Esophagus muscularis mucosa (tissue), 4 donors: ENCODE data around the gene HBZ. TPM values are rescaled to one million over a fixed set of nuclear protein-coding genes. Genes with fewer than 3 reads are reported as not detected.

Experiments
- DNase-seq: peaks from one replicate; pipeline ENCODE4 v3.0.0-alpha.2; 2017; ENCODE audit errors: extremely low spot score
- H3K27ac ChIP-seq, 4 donors: fragments of 200-600 bp; sonication (generic); replicated peaks in 1 of 4; 1 replicate in 3 of 4; 2 replicates in 1 of 4; pipeline ENCODE4 v1.5.1; 2016 to 2019; ENCODE audit warnings: mild to moderate bottlenecking in 1 of 4
- H3K27me3 ChIP-seq, 4 donors: fragments of 200-600 bp; sonication (generic); one replicate each; pipeline versions ENCODE4 v1.5.1 to v1.6.0; 2016 to 2019
- H3K36me3 ChIP-seq, 4 donors: fragments of 200-600 bp; sonication (generic); one replicate each; pipeline ENCODE4 v1.5.1; 2016 to 2019
- H3K4me1 ChIP-seq, 4 donors: fragments of 200-600 bp; sonication (generic); one replicate each; pipeline ENCODE4 v1.5.1; 2016 to 2019
- H3K4me3 ChIP-seq, 4 donors: fragments of 200-600 bp; sonication (generic); 1 replicate in 2 of 4; 2 replicates in 2 of 4; pipeline ENCODE4 v1.5.1; 2016 to 2019; ENCODE audit warnings: mild to moderate bottlenecking in 4 of 4, moderate library complexity in 1 of 4
- H3K9me3 ChIP-seq, 4 donors: fragments of 200-600 bp; sonication (generic); 1 replicate in 3 of 4; 2 replicates in 1 of 4; pipeline ENCODE4 v1.5.1; 2016 to 2019
- EP300 ChIP-seq: sonication (generic); formaldehyde crosslinking; IDR thresholded peaks from one replicate; pipeline ENCODE4 v1.6.1; 2017; ENCODE audit warnings: antibody characterized with exemption
- POLR2A ChIP-seq: fragments of 450-650 bp; IDR thresholded peaks from one replicate; pipeline ENCODE4 v1.6.1; 2017; ENCODE audit warnings: antibody characterized with exemption, moderate library complexity, mild to moderate bottlenecking, low read depth
- POLR2AphosphoS5 ChIP-seq, 2 donors: sonication (generic); formaldehyde crosslinking; IDR thresholded peaks; one replicate each; pipeline ENCODE4 v1.6.1; 2017; ENCODE audit warnings: antibody characterized with exemption in 2 of 2
- WGBS: methylation state at CpG from one replicate; pipeline ENCODE4 v1.1.5; 2018; 5-methylcytosine and 5-hydroxymethylcytosine counted together
- intact Hi-C: fragments of 100-400 bp; cut with DNase I; formaldehyde crosslinking; loops from one replicate; pipeline ENCODE4 v1.15.1; 2023
- total RNA-seq, 4 donors: library from RNA; depleted of rRNA; stranded (reverse); fragments of >200 nt; gene quantifications; one replicate each; pipeline versions ENCODE4 v1.1.0 to v1.2.1, GENCODE V29; 2016
- TF ChIP-seq, protein P1 (sequence below), 3 experiments: fragments of 200-600 bp in 2 of 3; fragments of 450-650 bp in 1 of 3; sonication (generic) in 2 of 3; IDR thresholded peaks; one replicate each; pipeline ENCODE4 v1.5.1; 2017 to 2019; ENCODE audit warnings: antibody characterized with exemption in 3 of 3, mild to moderate bottlenecking in 2 of 3, moderate library complexity in 1 of 3

Gene HBZ
- total RNA-seq, 4 donors from 2014 or later, result not detected

DNA sequence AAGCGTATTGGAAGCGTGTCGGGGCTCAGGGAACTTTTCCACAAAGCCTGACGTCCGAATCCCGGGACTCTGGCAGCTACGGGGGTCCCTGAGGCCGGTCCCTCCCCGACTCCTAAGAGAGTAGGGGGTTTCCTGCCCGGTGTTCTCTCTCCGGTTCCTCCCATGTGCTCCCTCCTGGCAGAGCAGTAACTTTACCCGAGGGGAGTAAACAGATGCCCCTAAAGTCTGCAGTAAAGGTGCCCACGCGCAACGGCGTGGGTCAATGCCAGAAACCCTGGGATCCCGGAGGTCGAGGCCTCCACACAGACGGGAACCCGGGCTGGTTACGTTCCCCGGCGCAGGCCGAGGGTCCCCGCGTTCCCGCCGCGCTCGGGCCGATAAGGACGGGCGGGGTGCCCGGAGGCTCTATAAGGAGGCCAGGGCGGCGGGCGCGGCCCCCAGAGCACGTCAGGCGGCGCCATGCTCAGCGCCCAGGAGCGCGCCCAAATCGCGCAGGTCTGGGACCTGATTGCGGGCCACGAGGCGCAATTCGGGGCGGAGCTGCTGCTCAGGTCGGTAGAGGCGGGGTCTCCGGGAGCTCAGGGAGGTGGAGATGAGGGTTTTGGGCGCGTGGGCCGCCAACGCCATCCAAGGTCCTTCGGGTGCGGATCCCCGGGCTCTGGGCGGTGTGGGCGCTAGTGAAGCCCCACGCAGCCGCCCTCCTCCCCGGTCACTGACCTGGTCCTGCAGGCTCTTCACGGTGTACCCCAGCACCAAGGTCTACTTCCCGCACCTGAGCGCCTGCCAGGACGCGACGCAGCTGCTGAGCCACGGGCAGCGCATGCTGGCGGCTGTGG is 13.3 kb downstream of the HBZ start, which contains the start of gene HBM:
Gene HBM, plus strand, starts transcription at position 440 of the 836 bp plus-strand sequence. Its CDS starts 20 bp downstream, at position 460.
- H3K4me3 ChIP-seq, result peak within 1 kb of the TSS in 3 of 4 donors; percentile 17 to 31 (median 25)
- H3K27me3 ChIP-seq, result peaks cover 10 to 89% (median 47%) of the 10 kb centered on the region in 4 donors

DNA sequence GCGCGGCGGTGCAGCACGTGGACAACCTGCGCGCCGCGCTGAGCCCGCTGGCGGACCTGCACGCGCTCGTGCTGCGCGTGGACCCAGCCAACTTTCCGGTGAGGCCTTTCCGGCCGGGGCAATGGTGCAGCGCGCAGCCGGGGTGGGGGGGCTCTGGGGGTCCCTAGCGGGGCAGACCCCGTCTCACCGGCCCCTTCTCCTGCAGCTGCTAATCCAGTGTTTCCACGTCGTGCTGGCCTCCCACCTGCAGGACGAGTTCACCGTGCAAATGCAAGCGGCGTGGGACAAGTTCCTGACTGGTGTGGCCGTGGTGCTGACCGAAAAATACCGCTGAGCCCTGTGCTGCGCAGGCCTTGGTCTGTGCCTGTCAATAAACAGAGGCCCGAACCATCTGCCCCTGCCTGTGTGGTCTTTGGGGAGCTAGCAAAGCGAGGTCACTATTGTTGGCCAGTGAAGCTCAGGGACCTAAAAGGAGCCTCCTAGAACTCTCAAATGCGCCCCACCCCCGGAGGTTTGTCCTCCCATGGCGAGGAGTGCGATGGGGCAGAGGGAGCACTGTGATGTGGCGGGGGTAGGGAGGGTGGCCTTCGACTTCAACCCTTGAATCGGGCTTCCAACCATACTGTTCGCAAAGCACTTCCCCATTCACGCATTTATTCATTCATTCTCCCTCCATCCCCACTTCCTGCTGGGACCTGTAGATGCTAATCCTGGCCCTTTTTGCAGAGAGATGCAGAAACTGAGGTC is 14.1 kb downstream of the HBZ start:
- TF ChIP-seq POLR2AphosphoS5 (IDR thresholded peaks at IDR 0.05), result no peak
- TF ChIP-seq POLR2A, result no peak
- TF ChIP-seq EP300, result no peak
- TF ChIP-seq, protein P1, sequence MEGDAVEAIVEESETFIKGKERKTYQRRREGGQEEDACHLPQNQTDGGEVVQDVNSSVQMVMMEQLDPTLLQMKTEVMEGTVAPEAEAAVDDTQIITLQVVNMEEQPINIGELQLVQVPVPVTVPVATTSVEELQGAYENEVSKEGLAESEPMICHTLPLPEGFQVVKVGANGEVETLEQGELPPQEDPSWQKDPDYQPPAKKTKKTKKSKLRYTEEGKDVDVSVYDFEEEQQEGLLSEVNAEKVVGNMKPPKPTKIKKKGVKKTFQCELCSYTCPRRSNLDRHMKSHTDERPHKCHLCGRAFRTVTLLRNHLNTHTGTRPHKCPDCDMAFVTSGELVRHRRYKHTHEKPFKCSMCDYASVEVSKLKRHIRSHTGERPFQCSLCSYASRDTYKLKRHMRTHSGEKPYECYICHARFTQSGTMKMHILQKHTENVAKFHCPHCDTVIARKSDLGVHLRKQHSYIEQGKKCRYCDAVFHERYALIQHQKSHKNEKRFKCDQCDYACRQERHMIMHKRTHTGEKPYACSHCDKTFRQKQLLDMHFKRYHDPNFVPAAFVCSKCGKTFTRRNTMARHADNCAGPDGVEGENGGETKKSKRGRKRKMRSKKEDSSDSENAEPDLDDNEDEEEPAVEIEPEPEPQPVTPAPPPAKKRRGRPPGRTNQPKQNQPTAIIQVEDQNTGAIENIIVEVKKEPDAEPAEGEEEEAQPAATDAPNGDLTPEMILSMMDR (IDR thresholded peaks at IDR 0.05), result no peak
- Histone ChIP-seq H3K27ac (no peak overlapping the region), H3K4me1 (peaks cover 19 to 21% (median 20%) of the 10 kb centered on the region in 4 donors), H3K4me3 (peak overlapping the region in 3 of 4 donors; percentile 17 to 31 (median 25)), H3K36me3 (no peaks in the 10 kb centered on the region), H3K27me3 (peaks cover 10 to 89% (median 52%) of the 10 kb centered on the region in 4 donors), H3K9me3 (no peaks in the 10 kb centered on the region)
- WGBS, result 8% methylated on average over 18 of the region's 45 CpGs
- intact Hi-C loops, result no loop called here
- no peak for DNase-seq

More for the DNA sequence above, 13.3 kb downstream of the HBZ start, which contains the start of gene HBM:
- H3K36me3 ChIP-seq, result no peaks in the 10 kb centered on the region
- intact Hi-C loops, result no loop called here
- H3K9me3 ChIP-seq, result no peaks in the 10 kb centered on the region
- no peak within 1 kb of the TSS for H3K27ac ChIP-seq
- TF ChIP-seq POLR2A, result no peak
- WGBS, result 5% methylated on average over 23 of the region's 75 CpGs
- DNase-seq, result no peak
- H3K4me1 ChIP-seq, result peaks cover 19 to 21% (median 20%) of the 10 kb centered on the region in 4 donors

DNA sequence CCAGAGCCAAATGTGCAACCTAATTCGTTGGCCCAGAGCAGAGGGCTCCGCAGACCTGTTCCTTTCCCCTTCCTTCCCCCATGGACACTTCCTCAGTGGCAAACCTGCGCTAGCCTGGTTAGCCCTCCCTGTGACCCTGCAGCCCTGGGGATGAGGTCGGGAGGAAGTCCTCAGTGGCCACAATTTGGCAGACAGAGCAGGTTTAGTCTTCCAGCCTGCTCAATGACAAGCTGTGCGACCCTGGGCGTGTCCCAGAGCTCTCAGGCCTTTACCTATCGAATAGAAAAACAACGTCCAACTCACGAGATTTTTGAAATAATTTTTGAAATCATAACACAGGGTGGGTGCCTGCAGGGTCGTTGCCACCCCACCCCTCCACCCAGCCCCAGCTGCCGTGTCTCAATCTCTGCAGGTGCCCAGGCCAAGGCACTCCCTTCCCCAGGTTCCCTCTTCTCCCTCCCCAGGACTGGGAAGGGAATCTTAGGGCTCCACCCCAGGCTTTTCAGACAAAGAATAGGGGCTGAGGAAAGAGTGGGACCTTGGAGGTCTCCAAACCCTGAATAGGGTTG is 14.8 kb downstream of the HBZ start:
- Histone ChIP-seq H3K4me1 (peaks cover 19 to 21% (median 20%) of the 10 kb centered on the region in 4 donors), H3K9me3 (no peaks in the 10 kb centered on the region), H3K27ac (no peak overlapping the region), H3K4me3 (no peak overlapping the region), H3K36me3 (no peaks in the 10 kb centered on the region), H3K27me3 (peaks cover 10 to 88% (median 54%) of the 10 kb centered on the region in 4 donors)
- 15% methylated on average over 11 of the region's 11 CpGs for WGBS
- DNase-seq, result no peak
- intact Hi-C loops, result no loop called here
- TF ChIP-seq, protein P1 (IDR thresholded peaks at IDR 0.05), result no peak
- no peak for TF ChIP-seq POLR2A
- no peak for TF ChIP-seq EP300
- no peak for TF ChIP-seq POLR2AphosphoS5 (IDR thresholded peaks at IDR 0.05)

DNA sequence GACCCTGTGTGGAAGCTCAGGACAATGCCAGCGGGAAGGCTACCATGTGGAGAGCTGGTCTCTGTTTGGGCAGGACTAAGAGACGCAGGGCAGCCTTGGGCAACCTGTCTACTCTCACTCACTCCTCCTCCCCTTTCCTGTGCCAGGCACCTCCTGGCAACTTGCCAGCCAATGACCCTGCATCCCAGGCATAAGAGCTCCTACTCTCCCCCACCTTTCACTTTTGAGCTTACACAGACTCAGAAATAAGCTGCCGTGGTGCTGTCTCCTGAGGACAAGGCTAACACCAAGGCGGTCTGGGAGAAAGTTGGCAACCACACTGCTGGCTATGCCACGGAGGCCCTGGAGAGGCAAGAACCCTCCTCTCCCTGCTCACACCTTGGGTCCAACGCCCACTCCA is 16.0 kb downstream of the HBZ start:
- peaks cover 10 to 79% (median 54%) of the 10 kb centered on the region in 4 donors for H3K27me3 ChIP-seq
- WGBS, result 64% methylated on average over 6 of the region's 6 CpGs
- intact Hi-C loops, result no loop called here
- H3K27ac ChIP-seq, result no peak overlapping the region
- peaks cover 19 to 21% (median 20%) of the 10 kb centered on the region in 4 donors for H3K4me1 ChIP-seq
- no peak overlapping the region for H3K4me3 ChIP-seq
- TF ChIP-seq POLR2A (no peak), EP300 (no peak), POLR2AphosphoS5 (IDR thresholded peaks at IDR 0.05) (no peak)
- TF ChIP-seq, protein P1 (IDR thresholded peaks at IDR 0.05), result no peak
- H3K36me3 ChIP-seq, result no peaks in the 10 kb centered on the region
- DNase-seq, result no peak
- H3K9me3 ChIP-seq, result no peaks in the 10 kb centered on the region
